NCI-H69 (cell line): ENCODE results near the gene GEMIN4.
"Not testable (repeated sequence)": the region's sequence is repeated elsewhere in the genome, so short reads cannot be mapped to it uniquely, and the experiment has no call there.

Experiments used
- DNase-seq: peaks from one replicate; lab custom pipeline; 2025; lab: John Stamatoyannopoulos, UW

The GEMIN4 gene

DNA sequence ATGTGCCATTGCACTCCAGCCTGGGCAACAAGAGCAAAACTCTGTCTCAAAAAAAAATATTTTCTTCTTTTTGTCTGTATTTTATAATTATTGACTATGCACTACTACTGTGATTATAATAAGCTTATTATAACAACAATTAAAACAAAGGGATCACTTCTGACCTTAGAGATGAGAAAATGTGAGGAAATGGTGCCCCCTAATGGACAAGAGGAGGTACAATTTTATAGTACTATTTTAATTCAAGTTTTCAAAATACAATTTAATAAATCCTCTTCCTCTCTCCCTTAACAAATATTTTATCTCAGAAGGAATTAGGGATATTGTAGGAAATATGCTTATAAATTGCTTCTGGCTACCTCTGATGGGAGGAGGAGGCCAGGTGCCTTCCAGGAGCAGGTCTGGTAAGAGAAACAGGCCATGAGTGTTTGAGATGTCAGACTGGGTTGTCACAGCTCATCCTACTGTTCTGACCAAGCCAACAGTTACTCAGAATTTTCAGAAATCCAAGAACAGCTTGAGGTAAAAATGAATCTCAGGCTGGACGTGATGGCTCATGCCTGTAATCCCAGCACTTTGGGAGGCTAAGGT lies 51.5 kb downstream of the GEMIN4 start:
- peak; percentile 3 for DNase-seq

DNA sequence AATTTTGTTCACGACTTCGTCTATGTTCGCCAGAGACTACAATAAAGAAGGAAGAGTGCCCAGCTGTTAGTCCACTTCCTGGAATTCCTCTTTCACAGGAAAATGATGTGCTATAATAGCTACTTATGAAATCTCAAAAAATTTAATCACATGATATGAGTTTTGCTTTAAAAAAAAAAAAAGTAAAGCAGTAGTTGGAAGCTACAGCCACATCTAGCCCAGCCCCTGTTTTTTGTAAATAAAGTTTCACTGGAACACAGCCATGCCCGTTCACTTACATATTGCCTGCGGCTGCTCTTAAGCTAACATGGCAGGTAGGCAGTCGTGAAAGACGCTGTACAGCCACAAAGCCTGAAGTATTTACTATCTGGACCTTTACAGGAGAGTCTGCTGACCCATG lies 52.7 kb downstream of the GEMIN4 start:
- DNase-seq, result no peak

DNA sequence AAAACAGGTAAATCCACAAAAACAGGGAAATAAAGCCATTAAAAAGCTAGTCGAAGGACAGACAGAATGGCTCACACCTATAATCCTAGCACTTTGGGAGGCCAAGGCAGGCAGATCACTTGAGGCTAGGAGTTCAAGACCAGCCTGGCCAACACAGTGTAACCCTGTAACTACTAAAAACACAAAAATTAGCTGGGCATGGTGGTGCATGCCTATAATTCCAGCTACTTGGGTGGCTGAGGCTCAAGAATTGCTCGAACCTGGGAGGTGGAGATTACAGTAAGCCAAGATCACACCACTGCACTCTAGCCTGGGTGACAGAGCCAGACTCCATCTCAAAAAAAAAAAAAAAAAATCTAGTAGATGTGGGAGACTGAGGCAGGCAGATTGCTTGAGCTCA lies 54.0 kb downstream of the GEMIN4 start:
- DNase-seq, result not testable (repeated sequence)

DNA sequence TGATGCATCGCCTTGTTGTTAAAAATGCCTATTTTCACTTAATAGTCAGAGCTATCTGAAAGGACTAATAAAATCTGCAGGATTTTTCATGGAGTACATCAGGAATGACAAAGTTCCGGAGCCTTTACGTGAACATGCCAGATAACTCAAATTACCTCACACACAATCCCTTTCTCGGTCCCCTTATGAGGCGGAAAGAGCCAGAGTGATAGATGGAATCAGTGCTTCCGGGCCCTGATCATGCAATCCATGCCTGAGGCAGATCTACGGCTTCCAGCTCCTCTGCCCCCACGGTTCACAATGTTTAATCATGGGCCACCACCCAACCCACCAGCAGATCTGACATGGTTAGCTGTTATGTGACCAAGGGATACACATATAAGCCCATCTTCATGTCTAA lies 54.4 kb downstream of the GEMIN4 start:
- no peak for DNase-seq

DNA sequence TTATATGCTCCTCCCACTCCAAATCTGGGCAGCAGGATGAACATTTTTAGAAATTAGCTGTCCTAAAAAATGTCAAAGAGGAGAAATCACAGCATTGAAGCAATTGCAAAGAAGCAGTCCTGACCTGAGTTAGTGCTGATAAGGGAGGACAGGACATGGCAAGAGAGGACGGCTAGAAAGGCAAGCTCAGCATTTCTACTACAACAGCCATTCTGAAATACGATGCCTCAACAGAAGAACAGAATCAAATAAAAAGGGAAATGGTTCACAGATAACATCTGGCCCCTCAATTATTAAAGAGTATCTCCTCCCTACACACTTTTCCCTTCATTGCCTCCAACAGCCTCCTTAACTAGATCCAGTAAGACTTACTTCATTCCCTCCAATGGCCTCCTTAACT lies 55.7 kb downstream of the GEMIN4 start:
- DNase-seq, result no peak
